Activated T-helper 2 cell treated with anti-CD3 and anti-CD28 coated beads, Interferon-gamma antibody, Interleukin-2, Interleukin-4, amounts not matched to agents 10 μg/mL and 5 μg/mL and 100 μg/mL, durations not matched to agents 14 hours and 24 hours and 36 hours (primary cell): ENCODE measurements around the gene WDR64. TPM values are rescaled to one million over a fixed set of nuclear protein-coding genes. Genes with fewer than 3 reads are reported as not detected.
"Not testable (repeated sequence)": the region's sequence is repeated elsewhere in the genome, so short reads cannot be mapped to it uniquely, and the experiment has no call there.

ENCODE experiments used
- DNase-seq: peaks from one replicate; pipeline ENCODE4 v3.0.0; 2021; ENCODE audit warnings: low spot score
- H3K27ac Mint-ChIP-seq: one replicate; pipeline ENCODE4 v1.8.0; 2021; ENCODE audit warnings: mixed read lengths
- H3K27me3 Mint-ChIP-seq: one replicate; pipeline ENCODE4 v1.8.0; 2021; ENCODE audit warnings: low read depth, mixed read lengths
- H3K36me3 Mint-ChIP-seq: one replicate; pipeline ENCODE4 v1.8.0; 2021; ENCODE audit warnings: low read depth, mixed read lengths
- H3K4me1 Mint-ChIP-seq: one replicate; pipeline ENCODE4 v1.8.0; 2021; ENCODE audit warnings: low read depth, mixed read lengths
- H3K4me3 Mint-ChIP-seq: one replicate; pipeline ENCODE4 v1.8.0; 2021; ENCODE audit warnings: low read depth, mild to moderate bottlenecking, moderate library complexity, mixed read lengths
- H3K9me3 Mint-ChIP-seq: one replicate; pipeline ENCODE4 v1.8.0; 2021; ENCODE audit warnings: mixed read lengths
- intact Hi-C: fragments of 100-400 bp; cut with micrococcal nuclease; formaldehyde crosslinking; loops from one replicate; pipeline ENCODE4 v1.15.1; 2023
- total RNA-seq: library from RNA; stranded (reverse); gene quantifications from 2 replicates; pipeline ENCODE4 v1.2.3, GENCODE V29; 2022

WDR64 gene
- total RNA-seq, 1 donor from 2014 or later = not detected

DNA sequence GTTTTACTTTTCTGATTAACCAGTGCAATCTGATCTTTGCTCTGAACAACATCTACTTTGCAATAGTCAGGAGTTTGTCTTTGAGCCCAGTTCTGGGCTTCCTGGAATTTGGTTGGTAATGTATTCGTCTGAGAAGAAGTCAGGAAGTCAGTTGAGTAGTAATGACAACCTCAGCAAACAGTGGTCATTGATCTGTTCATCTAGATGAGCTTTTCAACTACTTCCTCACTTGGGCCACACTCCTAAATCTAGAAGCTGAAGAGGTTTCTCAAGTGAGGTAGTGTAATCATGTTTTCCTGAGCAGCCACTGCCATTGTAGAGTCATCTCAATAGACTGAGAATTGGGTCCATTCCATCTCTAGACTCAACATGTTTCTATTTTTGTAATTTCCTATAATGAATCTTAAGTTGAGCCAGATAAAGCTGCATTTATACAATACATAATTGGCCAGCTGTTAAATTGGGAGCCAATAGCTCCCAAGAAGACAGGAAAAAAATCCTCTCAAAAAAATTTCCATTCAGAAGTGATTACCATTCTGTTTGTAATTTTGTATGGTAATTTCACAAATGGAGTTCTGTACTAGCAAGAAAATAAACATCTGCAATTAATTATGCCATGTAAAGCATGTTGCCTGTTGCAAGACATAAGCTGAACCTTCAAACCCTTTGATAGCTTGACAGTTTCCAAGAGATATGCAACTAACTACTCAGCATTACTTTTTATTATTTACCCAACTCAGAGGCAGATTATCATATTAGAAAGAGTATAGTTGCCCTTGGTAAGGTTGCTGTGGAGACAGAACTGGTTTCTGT lies 49.6 kb downstream of the WDR64 start:
- H3K36me3 Mint-ChIP-seq = no peaks in the 10 kb centered on the region
- DNase-seq = no peak
- no peak overlapping the region for H3K27ac Mint-ChIP-seq
- intact Hi-C loops = no loop called here
- H3K4me3 Mint-ChIP-seq = no peak overlapping the region
- no peaks in the 10 kb centered on the region for H3K27me3 Mint-ChIP-seq
- no peaks in the 10 kb centered on the region for H3K9me3 Mint-ChIP-seq
- H3K4me1 Mint-ChIP-seq = no peaks in the 10 kb centered on the region

DNA sequence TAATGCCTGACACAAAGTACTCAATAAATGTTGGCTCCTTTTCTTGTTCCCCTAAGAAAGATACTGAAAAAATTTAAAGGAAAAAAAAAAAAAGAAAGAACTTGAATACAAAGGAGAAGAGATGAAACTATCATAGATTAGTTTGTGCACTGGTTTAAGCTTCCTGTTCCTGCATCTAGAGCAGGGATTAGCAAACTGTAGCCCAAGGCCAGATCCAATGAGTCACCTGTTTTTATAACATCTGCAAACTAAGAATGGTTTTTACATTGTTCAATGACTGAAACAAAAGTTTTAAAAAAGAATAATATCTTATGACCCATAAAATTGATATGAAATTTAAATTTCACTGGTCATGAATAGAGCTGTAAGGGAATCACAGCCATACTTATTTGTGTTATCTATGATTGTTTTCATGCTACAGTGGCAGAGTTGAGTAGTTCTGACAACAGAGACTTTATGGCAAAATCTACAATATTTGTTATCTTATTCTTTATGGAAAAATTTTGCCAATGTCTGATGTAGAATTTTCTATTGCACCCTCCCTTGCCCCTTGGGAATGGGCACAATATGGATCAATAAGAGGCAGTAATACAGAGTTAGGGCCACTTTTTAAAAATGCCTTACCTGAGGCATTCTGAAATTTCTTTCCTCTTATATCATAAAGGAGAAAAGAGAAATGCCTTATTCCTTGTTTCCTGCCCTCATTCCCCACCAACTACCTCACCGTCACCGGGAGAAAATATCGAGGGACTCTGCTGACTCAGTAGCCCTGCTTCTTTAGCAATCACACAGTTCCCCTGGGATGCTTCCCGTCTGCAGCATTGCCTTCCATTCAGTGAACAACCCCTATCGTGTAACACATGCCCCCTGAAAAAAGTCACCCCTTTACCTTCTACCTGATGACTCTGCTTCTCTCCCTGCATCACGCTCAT lies 50.6 kb downstream of the WDR64 start:
- Mint-ChIP-seq H3K4me3 (no peak overlapping the region), H3K27me3 (no peaks in the 10 kb centered on the region), H3K27ac (no peak overlapping the region), H3K36me3 (no peaks in the 10 kb centered on the region), H3K9me3 (no peaks in the 10 kb centered on the region), H3K4me1 (peaks cover 3% of the 10 kb centered on the region)
- intact Hi-C loops = no loop called here
- no peak for DNase-seq

DNA sequence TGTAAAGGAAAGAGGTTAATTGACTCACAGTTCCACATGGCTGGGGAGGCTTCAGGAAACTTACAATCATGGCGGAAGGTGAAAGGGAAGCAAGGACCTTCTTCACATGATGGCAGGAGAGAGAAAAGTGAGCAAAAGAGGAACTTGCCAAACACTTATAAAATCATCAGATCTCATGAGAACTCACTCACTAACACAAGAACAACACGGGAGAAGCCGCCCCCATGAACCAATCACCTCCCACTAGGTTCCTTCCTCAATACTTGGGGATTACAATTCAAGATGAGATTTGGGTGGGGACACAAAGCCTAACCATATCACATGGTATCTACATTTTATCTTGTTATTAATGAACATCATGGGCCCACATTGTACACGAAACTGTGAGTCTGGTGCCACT lies 51.7 kb downstream of the WDR64 start:
- H3K36me3 Mint-ChIP-seq, DNase-seq, H3K27me3 Mint-ChIP-seq, intact Hi-C loops, H3K9me3 Mint-ChIP-seq, H3K4me1 Mint-ChIP-seq, H3K27ac Mint-ChIP-seq, H3K4me3 Mint-ChIP-seq: not testable (repeated sequence)

DNA sequence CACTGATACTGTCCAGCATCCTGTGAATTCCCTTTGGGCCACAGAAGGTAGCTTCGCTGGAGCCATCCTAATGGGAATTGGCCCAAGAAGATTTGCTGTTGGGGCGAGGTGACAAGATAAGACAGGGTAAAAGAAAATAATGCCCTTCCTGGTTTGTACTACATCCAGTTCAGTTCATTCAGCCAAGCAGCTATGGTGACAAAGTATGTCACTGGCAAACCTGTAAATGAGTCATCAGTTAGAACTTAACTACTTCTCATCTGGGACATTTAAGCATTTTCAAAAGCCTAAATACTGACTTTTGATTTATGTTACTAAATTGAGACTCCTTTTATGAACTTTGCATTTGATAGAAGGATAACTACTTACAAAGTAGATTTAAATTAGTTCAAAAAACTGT lies 54.2 kb downstream of the WDR64 start:
- Mint-ChIP-seq H3K9me3 (no peaks in the 10 kb centered on the region), H3K36me3 (no peaks in the 10 kb centered on the region), H3K27me3 (no peaks in the 10 kb centered on the region), H3K4me1 (peaks cover 3% of the 10 kb centered on the region), H3K4me3 (no peak overlapping the region), H3K27ac (no peak overlapping the region)
- no peak for DNase-seq
- intact Hi-C loops = no loop called here

DNA sequence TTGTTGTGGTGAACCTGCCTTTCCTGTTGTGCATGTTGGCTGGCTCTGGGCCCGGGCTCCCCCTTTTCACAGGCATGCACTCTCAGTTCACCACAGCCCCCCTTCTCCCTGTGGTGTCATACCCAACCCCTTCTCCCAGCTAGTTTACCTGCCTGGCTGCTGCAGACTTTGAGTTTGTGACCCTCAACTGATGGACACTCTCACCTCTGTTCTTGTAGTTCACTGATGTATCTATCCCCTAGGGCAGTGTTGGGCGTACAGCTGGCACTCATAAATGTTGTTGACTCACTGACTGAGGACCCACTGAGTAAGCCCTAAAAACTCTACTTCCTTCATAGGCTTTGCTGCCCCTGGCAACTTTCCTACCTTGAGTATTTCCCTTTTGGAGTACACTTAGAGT lies 54.9 kb downstream of the WDR64 start:
- Mint-ChIP-seq H3K36me3 (no peaks in the 10 kb centered on the region), H3K4me3 (no peak overlapping the region)
- intact Hi-C loops = no loop called here

DNA sequence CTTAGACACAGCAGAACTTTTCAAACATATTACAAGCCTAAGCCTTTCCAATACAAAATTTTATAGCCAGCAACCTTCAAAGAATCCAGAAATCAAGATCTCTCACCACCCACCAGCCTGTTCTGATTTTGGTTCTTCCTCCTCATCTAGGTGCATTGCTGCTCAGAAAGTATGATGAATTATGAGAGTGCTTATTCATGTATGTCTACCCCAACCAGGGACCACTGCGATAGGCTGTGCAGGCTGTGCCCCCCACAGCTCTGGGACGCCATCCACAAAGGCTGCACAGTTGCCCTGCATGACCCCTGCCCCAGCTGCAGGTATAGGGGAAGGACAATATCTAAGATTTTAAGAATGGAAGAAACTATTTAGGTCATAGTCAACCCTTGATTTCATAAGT lies 55.4 kb downstream of the WDR64 start:
- Mint-ChIP-seq H3K27me3 (peaks cover 2% of the 10 kb centered on the region), H3K4me3 (no peak overlapping the region), H3K9me3 (no peaks in the 10 kb centered on the region), H3K27ac (no peak overlapping the region), H3K36me3 (no peaks in the 10 kb centered on the region), H3K4me1 (peaks cover 3% of the 10 kb centered on the region)
- intact Hi-C loops = no loop called here
- no peak for DNase-seq

More for the DNA sequence above, 54.9 kb downstream of the WDR64 start:
- Mint-ChIP-seq H3K9me3 (no peaks in the 10 kb centered on the region), H3K27ac (no peak overlapping the region), H3K27me3 (no peaks in the 10 kb centered on the region), H3K4me1 (peaks cover 3% of the 10 kb centered on the region)
- no peak for DNase-seq

DNA sequence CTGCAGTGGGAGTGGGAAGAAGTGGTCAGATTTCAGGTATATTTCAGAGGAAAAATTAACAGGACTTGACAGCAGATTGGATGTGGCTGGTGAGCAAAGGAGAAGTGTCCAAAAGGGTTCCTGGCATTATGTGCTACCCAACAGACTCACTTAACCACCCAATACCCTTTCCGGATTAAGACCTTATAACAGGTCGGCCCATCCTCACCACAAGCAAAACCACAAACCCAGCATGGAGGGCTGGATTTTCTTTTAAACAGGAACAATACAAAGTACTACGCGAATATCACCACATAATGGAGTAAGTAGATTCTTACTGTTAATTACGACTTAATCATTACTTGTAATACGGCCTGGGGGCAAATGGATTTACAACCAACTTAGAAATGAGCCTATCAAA lies 59.2 kb downstream of the WDR64 start:
- Mint-ChIP-seq H3K27me3 (peaks cover 21% of the 10 kb centered on the region), H3K4me3 (no peak overlapping the region), H3K4me1 (peaks cover 3% of the 10 kb centered on the region), H3K27ac (no peak overlapping the region), H3K9me3 (no peaks in the 10 kb centered on the region), H3K36me3 (no peaks in the 10 kb centered on the region)
- no peak for DNase-seq
- intact Hi-C loops = no loop called here

DNA sequence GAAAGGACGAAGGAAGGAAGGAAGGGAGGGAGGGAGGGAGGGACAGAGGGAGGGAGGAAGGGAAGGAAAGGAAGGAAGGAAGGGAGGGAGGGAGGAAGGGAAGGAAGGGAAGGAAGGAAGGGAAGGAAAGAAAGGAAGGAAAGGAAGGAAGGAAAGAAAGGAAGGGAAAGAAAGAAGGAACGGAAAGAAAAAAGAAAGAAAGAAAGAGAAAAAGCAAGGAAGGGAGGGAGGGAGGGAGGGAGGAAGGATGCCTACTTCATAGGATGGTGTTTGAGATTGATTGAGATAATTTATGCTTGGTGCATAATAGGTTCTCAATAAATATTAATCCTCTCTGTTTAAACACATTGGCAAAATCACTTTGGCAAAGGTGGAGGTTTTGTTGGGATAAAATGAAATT lies 61.2 kb downstream of the WDR64 start:
- no peak for DNase-seq
- Mint-ChIP-seq H3K4me1 (peaks cover 2% of the 10 kb centered on the region), H3K27me3 (peaks cover 29% of the 10 kb centered on the region), H3K4me3 (no peak overlapping the region), H3K9me3 (no peaks in the 10 kb centered on the region), H3K36me3 (no peaks in the 10 kb centered on the region), H3K27ac (no peak overlapping the region)
- intact Hi-C loops = no loop called here

DNA sequence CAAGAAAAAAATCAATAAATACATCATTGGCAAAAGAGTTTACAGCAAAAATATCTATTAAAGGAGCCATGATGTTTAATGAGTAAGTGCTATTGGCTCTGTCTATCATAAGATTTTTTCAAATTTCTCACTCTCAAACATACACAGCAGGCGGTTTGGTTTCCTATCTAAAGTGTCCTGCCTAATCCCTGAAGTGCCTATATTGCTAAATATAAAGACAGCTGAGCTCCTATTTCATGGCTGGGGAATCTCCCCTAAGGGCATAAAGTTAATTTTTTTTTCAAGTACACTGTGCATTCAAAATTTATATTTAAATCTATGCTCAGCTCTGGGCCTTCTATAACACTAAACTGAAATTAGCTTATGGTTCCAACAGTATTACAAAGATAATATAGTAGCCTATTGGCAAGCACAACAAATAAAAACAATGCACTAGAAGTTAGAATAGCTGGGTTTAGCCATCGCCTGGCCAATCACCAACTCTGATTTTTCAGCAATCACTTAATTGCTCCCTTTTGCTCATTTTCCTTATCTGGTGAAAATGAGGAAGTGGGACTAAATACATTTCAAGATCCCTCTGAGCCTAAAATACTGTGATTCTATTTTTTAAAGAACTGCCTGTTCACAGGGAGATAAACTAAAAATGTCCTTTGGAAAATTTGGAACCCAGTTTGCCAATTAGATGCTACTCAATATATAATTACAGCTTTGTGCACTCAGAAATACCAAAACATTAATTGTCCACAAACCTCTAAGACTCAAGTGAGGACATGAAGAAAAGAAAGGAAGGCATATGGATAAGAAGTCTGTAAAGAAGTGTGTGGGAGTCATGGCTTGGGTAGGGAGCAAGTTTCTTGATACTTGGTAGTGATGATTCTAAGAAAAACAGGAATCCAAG lies 62.5 kb downstream of the WDR64 start:
- Mint-ChIP-seq H3K36me3 (no peaks in the 10 kb centered on the region), H3K4me1 (peaks cover 2% of the 10 kb centered on the region), H3K27ac (no peak overlapping the region), H3K4me3 (no peak overlapping the region), H3K9me3 (no peaks in the 10 kb centered on the region), H3K27me3 (peaks cover 29% of the 10 kb centered on the region)
- intact Hi-C loops = no loop called here
- no peak for DNase-seq

DNA sequence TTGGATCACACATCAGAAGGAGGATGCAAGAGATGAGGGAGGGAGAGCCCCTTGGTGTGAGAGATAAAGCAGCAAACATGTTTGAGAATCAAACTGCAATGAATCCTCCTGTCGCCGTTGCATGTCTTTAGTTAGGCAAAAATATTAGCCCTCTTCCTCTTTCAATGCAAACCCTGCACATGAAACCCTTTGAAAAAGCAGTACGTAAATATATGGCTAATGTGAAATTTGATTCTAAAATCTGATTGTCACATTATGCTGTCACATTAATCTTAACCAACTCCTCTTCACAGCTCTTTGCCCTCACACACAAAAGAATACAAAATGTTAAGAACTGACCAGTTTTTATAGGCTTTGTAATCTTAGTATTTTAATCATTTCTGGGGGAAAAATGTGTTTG lies 63.4 kb downstream of the WDR64 start:
- no peaks in the 10 kb centered on the region for H3K9me3 Mint-ChIP-seq
- H3K4me3 Mint-ChIP-seq = no peak overlapping the region
- intact Hi-C loops = no loop called here

DNA sequence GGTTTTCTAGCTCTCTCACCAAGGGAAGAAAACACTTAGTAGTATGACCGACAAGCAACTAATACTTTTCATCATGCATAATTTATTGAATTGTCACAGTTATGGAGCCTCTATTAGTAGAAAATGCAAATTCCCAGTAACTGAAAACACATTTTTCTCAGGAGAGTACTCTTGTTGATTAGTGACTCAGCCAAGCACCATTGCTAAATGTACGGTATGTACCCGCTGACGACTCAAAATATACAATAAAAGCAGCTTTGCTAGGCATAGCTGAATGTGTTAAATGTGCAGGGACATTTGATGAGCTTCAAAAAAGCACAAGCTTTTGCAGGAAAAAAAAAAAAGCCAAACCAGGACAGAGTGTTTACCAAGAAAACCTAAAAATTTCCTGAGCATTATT lies 63.9 kb downstream of the WDR64 start:
- no peaks in the 10 kb centered on the region for H3K9me3 Mint-ChIP-seq
- H3K27ac Mint-ChIP-seq = no peak overlapping the region
- no peak overlapping the region for H3K4me3 Mint-ChIP-seq
- intact Hi-C loops = no loop called here
- H3K4me1 Mint-ChIP-seq = peaks cover 2% of the 10 kb centered on the region
- DNase-seq = no peak
- peaks cover 33% of the 10 kb centered on the region for H3K27me3 Mint-ChIP-seq
- H3K36me3 Mint-ChIP-seq = no peaks in the 10 kb centered on the region

More for the DNA sequence above, 63.4 kb downstream of the WDR64 start:
- no peak for DNase-seq
- H3K4me1 Mint-ChIP-seq = peaks cover 2% of the 10 kb centered on the region
- H3K27ac Mint-ChIP-seq = no peak overlapping the region
- no peaks in the 10 kb centered on the region for H3K36me3 Mint-ChIP-seq
- H3K27me3 Mint-ChIP-seq = peaks cover 33% of the 10 kb centered on the region

DNA sequence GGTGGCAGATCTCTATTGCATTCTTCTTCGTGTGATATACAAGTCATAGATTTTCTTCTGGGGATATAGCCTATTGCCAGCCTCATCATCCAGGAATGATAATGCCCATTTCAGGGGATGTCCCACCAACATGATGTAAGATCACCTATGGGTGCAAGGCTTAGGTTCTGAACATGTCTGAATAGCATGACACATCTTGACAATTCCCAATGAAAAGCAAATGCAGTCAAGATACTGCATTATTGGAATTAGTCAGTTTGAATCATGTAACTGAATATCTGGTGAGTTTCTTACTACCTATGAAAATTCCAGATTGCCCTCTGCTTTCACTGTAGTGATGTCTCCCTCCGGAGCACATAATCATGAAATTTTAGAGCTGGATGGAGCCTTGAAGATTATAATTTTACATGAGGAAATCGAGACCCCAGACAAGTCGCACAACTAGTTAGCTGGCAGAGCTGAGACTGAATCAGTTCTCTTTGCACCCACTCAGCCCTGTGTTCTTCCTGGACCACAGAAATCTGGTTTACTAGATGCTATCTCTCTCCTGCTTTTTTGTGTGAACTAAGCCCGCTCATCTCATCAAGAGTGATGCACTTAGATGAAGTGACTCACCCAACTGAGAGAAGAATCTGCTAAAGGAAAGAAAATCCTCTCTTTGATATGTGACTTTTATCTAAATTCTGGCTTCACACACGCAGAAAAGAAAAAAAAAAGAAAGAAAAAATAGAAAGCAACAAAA lies 65.0 kb downstream of the WDR64 start:
- Mint-ChIP-seq H3K9me3 (no peaks in the 10 kb centered on the region), H3K27ac (no peak overlapping the region), H3K4me3 (no peak overlapping the region), H3K27me3 (peaks cover 32% of the 10 kb centered on the region), H3K4me1 (peaks cover 2% of the 10 kb centered on the region), H3K36me3 (no peaks in the 10 kb centered on the region)
- no peak for DNase-seq
- intact Hi-C loops = loop anchor here (1.0 kb wide), 1 partner anchor 40 kb away; no protein-coding TSS in a partner anchor
